ENCODE data around the gene DPM2.

DNA sequence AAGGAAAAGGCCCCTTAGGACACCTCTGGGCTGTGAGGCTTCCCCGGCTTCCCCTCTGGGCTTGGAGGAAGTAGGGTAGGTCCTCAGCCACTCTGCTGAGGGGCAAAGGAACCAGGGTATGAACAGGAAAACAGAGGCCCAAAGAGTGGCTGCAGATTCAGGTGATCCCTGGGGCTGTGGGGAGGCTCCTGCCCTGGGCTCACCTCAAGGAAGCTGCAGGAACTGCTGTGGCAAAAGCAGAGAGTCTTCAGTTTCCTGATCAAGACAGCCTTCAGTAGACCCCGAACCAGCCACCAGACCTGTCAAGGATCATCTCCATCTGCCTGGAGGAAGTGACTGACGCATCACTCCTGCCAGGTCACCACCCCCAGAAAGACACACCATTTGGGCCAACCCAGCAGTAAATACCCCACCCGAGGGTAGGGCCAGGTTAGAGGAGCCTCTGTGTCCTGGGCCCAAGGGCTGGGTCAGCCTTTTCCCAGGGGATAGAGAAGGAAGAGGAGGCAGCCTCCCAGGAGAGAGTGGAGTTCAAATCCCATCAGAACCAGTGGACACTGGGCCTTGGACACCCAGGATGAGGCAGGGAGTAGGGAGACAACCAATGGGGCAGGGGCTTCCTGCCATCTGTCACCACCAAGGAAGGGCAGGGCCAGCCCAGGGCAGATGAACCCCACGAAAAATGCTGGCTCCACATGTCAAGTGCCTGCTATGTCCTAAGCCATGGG is 32.5 kb downstream of the DPM2 start:
- TF ChIP-seq, protein P1, sequence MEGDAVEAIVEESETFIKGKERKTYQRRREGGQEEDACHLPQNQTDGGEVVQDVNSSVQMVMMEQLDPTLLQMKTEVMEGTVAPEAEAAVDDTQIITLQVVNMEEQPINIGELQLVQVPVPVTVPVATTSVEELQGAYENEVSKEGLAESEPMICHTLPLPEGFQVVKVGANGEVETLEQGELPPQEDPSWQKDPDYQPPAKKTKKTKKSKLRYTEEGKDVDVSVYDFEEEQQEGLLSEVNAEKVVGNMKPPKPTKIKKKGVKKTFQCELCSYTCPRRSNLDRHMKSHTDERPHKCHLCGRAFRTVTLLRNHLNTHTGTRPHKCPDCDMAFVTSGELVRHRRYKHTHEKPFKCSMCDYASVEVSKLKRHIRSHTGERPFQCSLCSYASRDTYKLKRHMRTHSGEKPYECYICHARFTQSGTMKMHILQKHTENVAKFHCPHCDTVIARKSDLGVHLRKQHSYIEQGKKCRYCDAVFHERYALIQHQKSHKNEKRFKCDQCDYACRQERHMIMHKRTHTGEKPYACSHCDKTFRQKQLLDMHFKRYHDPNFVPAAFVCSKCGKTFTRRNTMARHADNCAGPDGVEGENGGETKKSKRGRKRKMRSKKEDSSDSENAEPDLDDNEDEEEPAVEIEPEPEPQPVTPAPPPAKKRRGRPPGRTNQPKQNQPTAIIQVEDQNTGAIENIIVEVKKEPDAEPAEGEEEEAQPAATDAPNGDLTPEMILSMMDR (IDR thresholded peaks at IDR 0.05): no peak
- TF ChIP-seq POLR2A (IDR thresholded peaks at IDR 0.05): no peak

All from body of pancreas (tissue), 4 donors.